Right forelimb (tissue), 1 donor: ENCODE measurements around the gene KCNJ5.
"Not testable (repeated sequence)": the region's sequence is repeated elsewhere in the genome, so short reads cannot be mapped to it uniquely, and the experiment has no call there.

ENCODE experiments used
- DNase-seq: peaks from one replicate; pipeline ENCODE4 v3.0.0-alpha.2; 2018

KCNJ5 gene

DNA sequence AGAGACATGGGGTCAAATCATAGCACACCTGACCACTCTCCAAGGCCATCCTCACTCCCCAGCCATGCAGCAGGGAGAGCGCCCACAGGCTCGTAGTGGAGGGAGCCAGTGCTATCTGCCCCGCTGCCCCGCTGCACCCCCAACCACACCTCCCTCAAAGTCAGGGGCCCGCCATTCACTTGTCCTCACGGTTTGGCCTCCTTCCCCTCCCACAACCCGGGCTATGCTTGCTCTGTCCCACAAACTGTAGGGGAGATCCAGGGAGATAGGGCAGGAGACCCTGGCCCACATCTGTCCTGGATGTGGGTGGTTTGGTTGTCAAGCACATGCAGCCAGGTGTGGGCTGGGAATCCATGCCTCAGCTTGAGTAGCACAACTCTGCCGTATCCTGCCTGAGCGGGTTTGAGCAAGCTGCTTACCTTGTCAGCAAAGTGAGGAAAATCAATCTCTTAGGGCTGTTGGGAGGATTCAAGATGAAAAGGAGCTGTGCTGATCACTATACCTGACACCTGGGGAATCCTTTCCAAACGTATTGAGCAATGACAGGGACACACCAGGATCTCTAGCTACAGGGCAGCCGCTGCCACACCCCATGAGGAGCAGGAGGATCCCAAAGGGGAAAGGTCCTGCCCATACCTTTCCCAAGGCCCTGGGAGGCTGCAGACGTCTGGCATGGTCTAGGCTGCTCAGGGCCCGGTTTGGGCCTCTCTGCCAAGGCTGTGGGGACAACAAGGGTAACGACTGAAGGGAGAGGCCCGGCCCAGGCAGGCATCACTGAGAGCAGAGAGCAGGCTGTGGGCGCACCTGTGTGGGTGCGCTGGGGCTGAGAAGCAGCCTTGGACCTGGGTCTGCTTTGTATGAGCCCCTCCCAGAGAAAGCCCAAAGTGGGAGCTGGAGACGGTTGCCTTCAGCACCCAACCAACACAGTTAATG lies 23.3 kb downstream of the KCNJ5 start:
- DNase-seq, result no peak

DNA sequence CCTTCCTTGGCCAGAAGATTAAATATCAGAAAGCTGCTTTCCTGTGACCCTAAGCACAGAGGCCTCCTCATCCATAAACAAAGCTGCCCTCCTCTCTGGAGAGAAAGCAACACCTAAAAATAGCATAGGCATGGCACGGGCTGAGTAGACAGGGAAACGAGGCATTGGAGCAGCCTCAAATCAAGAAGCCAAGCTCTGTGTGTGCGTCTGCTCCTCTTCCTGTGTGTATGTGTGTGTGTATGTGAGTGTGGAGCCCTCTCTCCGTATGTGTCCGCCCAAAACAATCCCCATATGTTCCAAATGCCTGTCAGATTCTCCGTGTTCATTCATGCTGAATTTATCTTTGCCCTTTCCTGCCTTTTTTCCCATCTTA lies 24.0 kb downstream of the KCNJ5 start:
- no peak for DNase-seq

DNA sequence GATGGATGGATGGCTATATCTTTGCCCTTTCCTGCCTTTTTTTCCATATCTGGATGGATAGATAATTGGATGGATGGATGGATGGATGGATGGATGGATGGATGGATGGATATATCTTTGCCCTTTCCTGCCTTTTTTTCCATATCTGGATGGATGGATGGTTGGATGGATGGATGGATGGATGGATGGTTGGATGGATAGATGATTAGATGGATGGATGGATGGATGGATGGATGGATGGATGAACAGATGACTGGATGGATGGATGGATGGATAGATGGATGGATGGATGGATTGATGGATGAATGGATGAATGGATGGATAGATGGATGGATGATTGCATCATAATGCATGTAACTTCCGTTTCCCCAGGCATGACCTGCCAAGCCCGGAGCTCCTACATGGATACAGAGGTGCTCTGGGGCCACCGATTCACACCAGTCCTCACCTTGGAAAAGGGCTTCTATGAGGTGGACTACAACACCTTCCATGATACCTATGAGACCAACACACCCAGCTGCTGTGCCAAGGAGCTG lies 24.9 kb downstream of the KCNJ5 start:
- no peak for DNase-seq

DNA sequence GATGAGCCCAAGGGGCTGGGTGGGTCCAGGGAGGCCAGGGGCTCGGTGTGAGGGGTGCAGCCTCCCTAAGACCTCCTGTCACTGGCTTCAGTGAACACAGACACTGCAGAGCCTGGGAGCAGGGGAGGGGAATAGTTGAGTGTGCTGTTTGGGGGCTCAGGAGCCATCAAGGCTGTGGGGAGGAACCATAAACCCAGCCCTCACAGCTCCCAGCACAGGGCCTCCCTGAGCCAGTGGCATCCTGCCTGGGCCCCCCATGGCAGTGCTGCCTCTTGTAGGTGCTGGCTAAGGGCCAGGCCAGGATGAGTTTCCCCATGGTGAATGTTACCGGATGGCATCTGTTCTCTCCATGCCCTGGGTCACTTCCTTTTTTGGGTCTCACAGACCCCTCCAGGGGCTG lies 25.5 kb downstream of the KCNJ5 start:
- no peak for DNase-seq

DNA sequence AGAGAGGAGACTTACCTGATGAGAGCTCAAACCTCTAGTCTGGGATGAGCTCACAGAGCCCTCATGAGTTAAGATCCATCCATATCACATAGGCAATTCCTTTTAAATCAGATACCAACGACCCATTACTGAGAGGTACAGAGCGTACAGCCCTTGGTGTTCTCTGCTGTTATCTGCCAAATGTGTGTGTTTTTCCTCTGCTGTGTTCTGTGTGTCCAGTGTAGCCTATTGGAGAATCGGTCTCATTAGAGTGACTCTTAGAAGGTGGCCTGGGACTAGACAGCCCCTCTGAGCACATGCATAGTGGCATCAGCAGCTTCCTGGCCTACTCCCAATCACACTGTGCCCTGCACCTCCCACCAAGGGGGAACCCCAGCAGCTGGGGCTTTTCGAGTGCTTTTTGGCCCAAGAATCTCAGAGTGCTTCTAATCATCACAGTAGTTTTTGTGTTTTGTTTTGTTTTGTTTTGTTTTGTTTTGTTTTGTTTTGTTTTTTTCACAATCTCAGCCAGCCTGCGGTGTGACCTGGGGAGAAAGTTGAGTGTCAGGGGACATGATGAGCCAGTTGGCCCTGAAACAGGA lies 26.1 kb downstream of the KCNJ5 start:
- no peak for DNase-seq

DNA sequence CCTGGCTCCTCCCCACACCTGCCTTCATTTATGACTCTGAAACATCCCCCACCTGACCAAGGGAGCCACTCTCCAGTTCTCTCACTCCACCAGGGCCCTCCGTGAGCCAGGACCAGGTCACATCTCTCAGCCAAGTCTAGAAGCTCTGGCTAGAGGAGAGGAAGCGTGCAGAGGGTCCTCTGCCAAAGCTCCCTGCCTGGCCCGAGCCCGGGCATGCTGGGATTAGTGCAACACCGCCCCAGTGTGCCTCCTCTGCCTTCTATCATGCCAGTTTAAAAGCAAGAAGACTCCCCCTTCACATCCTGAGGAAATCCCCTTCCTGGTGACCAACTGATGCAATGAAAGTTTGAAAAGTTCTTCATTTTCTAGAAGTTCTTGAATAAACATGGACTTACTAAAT lies 28.1 kb downstream of the KCNJ5 start:
- DNase-seq, result no peak

DNA sequence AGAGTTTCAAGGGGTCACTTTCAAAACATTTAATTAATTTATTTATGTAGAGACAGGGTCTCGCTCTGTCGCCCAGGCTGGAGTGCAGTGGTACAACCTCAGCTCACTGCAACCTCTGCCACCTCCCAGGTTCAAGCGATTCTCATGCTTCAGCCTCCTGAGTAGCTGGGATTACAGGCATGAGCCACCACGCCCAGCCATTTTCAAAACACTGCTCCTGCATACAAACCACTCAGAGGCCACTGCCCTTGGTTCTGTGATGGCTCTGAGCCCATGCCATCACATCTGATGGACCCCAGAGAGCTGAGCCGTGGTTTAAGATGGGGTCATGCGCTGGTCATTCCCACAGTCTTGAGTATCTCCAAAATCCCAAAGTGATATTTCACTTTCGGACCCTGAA lies 28.5 kb downstream of the KCNJ5 start:
- not testable (repeated sequence) for DNase-seq

DNA sequence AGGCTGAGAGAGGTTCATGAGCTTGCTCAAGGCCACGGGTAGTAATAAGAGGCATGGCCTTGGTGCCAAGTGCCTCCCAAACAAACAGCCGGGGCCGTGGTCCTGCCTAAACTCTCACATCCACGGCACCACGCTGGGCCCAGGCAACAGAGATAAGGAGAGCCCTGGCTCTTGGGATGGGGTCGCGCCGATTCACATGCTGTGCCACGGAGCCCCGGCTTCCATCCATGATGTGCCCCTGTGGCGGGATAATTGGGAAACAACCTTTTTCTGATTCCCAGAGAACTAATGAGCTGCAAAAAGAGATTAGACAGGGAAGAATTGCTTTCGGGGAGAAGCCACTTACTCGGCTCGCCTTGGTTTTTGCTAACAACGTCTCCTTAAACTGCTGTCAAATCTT lies 29.5 kb downstream of the KCNJ5 start:
- DNase-seq, result no peak

DNA sequence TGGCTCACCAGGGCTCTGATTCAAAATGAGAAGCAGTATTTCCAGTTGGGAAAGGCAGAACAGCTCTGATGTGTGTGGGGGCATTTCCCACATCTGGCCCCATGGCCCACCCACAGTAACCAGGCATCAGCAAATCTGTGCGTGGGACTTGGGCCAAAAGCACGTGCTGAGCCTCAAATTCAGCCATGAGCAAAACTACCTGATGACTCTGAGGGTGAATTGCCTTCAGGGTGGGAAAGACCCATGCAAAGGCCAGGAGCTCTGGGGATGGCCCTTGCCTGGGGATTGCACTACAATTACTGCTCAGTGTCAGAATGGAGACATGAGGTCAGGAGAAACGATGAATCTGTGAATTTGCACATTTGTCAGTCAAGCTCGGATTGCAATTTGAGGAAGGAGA lies 30.6 kb downstream of the KCNJ5 start:
- DNase-seq, result no peak

DNA sequence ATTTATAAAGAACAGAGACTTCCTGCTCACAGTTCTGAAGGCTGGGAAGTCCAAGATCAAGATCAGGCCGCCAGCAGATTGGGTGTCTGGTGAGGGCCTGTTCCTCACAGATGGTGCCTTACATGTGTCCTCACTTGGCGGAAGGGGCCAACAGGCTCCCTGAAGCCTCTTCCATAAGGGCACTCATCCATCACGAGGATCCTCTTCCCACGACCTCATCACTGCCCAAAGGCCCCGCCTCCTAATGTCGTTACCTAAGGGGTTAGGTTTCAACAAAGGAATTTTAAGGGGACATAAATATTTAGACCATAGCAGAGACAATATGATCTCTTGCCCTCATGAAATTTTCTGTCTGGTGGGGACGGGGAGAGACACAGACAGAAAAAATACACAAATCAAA lies 32.9 kb downstream of the KCNJ5 start:
- no peak for DNase-seq

DNA sequence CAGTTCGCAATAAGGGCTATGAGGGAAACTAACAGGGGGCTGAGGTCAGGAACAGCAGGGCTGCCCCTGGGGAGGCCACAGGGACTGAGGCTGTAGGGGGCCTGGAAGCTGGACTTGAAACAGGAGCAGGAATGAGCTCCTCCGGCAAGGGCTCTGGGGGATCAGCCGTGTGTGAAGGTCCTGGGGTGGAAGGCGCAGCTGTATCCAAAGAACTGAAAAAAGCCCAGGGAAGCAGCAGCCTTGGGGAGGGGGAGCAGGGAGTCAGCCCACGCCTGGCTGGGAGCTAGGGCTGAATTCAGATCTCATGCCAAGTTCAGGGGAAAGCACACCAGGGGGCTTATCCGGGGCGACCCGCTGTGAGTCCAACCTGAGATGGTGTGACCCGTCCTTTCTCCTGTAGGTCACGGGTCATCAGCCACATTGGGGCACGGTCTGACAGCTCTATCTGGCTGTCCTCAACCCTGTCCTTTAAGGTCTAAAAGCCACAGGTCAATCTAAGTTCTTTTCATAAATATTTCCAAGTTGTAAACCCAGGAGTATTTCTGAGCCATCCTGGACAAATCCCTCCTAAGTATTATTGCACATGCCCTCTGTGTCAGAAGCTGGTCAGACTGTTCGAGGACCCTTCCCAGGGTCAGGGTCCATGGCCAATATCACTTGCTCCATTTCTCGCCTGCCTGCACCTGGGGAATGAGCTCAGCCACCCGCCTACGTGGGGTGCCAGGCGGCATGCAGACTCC lies 33.5 kb downstream of the KCNJ5 start:
- no peak for DNase-seq

DNA sequence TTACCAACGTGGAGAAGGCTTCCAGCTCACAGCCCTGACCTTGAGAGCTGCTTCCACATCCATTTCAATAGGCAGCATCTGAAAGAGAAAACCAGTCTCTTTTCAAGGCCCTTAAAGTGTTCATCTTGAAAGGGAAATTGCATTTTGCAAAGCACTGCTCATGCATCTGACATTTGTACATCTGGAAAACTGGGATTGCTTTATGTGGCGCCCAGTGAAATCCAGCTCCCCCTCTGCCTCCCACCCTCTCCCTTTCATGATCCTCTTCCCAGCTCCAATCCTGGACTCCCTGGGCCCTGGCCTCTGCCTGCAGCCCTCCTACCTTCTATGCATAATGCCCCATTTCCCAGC lies 34.1 kb downstream of the KCNJ5 start:
- DNase-seq, result no peak

DNA sequence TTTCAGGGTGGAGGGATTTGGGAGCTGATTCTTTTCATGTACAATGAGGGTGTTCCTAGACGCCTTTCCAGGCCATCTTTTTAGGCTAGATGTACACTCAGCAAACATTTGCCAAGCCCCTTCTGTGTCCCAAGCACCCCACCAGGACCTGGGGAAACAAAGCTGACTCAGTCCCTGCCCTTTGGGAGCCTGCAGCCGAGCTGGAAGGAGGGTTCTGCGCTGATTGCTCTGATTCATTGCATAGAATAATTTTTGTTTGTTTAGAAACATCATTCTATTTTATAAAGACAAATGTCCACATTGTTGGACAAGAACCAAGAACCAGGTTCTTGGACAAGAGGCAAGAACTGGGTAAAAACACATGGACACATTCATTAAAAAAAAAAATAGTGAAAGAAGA lies 34.8 kb downstream of the KCNJ5 start:
- no peak for DNase-seq

DNA sequence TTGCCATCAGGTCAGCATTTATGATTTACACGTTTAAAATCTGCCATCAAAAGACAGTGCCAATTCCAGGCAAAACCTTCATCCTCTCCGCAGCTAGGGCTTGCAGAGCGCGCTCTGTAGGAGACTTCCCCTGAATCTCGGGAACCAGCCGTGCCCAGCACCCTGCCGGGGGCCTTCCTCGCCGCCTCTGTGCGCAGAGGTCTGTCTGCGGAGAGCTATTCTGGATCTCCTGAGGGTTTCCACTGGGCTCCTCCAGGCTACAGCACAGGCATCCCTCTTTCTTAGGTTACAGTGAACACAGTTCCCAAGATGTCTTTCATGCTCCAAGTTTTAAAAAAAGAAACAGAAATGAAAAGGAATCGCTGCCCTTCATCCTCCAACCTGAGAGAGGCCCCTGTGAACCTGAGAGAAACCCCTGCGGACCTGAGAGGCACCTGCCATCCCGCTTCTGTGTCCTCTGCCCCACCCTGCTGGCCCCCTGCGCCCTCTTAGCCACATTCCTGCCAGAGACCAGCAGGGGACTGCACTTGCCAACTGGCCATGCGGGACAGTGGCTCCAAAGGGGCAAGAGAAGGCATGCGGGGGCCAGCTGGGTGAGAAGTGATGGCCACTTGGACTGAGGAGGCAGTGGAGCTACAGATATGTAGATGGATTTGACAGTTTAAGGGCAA lies 35.4 kb downstream of the KCNJ5 start:
- DNase-seq, result no peak

DNA sequence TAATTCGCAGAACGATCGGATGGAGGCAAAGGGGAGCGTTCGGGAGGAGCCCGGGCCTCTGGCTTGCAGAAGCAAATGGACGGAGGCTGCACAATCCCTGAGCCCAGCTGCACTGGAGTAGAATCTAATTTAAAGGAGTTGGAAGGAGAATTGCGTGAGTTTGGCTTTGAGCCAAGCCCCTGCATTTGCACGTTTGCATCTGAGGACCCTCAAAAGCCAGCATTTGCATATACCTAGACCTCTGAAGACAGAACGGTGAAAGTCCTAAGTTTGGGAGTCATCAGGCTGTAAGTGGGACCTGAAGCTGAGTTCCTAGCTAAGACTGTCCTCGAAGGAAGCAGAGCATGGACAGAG lies 35.9 kb downstream of the KCNJ5 start:
- DNase-seq, result no peak

DNA sequence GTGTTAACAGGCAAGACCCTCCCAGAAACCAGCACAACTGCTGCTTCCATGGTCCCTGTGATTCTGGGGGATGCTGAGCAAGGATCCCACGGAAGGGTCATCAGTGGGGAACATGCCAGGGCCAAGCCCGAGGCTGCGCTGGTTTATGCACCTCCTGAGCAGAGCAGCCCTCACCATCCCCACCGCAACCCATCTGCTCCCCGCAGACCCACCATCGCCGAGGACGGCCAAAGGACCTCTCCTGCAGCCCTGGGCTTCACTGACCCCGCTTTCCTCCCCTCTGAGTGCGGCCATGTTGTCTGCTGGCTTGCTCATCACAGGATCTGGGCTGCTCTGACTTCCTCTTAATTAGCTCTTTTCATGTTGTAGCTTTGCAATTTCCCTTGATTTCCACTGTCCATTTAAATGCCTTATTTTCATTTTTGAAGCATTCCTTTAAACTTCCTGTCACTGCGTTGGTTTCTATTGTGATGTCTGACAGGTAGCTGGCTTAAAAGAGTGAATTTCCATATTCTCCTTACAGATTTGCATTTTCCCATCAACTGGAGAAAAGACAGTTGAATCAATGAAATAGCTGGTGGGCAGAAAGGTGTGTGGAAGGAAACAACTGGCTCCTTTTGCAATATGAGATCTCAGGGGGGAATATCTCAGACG lies 36.7 kb downstream of the KCNJ5 start:
- no peak for DNase-seq

DNA sequence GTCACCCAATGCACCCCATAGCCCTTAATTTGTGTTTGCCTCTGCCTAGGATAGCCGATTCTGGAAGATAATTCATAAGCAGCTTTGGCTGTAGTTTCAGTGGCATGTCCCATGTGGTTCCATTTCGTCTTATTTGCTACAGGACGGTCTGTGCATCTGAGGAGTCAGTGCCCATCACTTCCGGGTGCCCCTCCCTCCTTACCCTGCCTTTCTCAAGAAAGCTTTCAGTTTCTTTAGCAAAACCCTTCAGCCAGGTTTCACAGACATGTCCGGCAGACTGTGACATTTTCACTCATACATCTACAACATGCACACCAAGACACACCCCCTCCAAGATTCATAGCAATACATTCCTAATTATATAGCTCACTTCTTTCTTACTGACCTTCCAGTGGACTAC lies 37.2 kb downstream of the KCNJ5 start:
- DNase-seq, result no peak

DNA sequence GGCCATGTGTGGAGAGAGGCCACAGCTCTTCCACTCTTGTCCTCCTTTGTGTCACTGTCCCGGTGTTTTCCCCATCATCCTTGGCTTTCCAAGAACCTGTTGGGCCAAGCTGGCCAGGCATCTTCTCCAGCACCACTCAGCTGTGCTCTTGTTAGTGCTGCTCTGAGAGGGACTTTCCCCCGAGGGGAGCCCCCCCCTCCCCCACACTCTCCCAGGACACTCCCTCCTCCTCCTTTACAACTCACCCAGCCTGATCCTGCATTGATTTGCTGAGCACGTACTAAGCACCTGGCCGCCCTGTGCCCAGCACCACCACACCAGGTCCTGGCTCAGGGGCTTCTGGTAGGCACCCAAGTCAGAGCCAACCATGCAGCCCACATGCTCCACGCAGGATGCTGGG lies 38.3 kb downstream of the KCNJ5 start:
- DNase-seq, result no peak

DNA sequence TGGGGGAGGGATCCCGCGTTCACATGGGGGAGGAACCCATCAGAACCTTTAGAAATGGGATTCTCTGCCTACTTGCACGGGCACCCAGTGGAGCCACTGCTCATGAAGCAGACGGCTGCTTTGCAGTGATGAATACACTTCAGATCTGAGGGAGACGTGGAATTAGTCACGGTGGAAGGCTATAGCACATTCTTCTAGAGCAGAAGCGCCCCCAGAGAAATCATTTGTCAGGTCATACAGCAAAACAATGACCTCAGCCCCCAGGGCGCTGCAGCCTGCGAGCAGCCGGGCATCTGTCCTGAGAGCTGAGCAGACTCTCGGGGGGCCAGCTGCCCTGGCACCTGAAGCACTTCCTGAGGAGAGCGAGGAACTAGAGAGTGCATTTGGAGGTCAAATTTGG lies 38.8 kb downstream of the KCNJ5 start:
- no peak for DNase-seq

DNA sequence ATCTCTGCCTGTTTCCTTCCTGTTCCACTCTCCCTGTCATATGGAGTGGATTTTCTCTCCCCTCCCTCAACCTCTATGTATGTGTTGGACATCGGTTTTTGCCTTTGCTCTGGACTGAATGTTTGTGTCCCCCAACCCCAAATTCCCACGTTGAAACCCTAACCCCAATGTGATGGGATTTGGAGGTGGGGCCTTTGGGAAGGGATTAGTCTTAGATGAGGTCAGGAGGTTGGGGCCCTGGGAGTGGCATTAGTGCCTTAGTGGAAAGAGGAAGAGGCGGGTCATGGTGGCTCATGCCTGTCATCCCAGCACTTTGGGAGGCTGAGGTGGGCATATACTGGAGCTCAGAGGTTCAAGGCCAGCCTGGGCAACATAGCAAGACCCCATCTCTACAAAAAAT lies 39.9 kb downstream of the KCNJ5 start:
- DNase-seq, result no peak

DNA sequence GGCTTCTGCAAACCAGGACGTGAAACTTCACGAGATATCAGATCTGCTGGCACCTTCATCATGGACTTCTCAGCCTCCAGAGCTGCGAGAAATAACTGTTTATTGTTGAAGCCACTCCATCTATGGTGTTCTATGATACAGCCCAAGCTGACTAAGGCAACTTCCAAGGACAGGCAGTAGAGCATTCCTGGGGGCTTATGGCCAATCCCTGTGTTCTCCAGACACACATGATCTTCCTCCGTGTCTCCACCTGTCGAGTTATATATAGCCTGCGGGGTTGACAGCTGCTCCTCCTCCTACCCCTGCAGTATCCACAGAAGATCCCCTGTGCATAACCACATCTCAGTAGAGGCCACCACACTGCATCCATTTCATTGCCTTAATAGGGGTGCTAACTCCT lies 40.5 kb downstream of the KCNJ5 start:
- DNase-seq, result no peak

DNA sequence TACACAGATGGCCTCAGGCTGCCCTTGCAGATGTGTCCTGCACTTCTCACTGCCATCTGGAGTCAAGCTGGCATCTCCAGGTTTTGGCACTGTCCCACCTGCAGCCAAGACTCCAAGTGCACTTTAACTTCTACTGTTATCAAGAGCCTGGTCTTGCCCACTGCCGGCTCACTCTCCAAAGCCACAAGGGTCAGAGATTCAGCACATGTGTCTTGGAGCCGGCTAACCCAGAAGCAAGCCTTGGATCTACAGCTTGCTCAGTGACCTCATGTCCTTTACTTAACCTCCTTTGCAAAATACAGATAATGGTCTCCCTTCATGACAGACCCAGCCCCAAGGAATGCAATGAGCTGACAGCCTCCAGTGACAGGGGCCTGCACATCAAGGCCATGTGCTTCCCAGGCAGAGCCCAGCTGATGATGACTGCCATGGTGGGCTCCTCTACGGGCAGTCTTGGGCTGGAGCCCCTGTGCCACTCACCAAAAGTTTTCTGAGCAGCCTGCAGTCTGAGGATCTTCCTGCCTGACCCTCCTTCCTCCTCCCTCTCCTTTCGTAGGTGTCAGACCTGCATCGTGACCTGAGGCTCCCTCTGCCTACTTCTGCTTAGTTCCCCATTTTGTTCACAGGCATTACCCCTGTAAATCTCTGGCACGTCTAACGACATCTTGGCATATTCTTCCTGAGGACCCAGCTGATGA lies 42.5 kb downstream of the KCNJ5 start:
- DNase-seq, result no peak
